Measurements from ENCODE around the gene GP1BA. TPM values are rescaled to one million over a fixed set of nuclear protein-coding genes. Genes with fewer than 3 reads are reported as not detected.
"Not testable (repeated sequence)": the region's sequence is repeated elsewhere in the genome, so short reads cannot be mapped to it uniquely, and the experiment has no call there.

The GP1BA gene
- total RNA-seq, 1 donor from 2014 or later = not detected

DNA sequence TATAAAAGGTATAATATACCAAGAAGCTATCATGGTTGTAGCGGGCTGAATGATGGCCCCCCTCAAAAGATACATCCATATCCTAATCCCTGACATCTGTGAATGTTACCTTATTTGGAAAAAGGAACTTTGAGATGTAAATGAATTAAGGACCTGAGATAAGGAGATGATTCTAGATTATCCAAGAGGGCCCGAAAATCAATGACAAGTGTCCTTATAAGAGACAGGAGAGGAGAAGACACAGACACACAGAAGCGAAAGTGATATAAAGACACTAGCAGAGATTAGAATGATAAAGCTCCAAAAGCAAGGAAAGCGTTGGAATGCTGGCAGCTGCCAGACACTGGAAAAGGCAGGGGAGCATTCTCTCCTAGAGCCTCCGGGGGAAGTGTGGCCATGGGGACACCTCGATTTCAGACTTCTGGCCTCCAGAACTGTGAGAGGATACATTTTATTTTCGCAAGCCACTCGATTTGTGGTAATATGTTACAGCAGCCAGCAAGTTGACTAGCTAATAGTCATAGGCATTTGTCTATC is 12.5 kb upstream of the GP1BA start:
- no peaks in the 10 kb centered on the region for H3K27me3 Mint-ChIP-seq

GRCh38 chr17:4920351-4921048 is 11.6 kb upstream of the GP1BA start:
- no peaks in the 10 kb centered on the region for H3K9me3 Mint-ChIP-seq
- DNase-seq (ENCODE audit: extremely low spot score, unreplicated experiment) = no peak
- no peak overlapping the region for H3K27ac Mint-ChIP-seq
- H3K27me3 Mint-ChIP-seq = no peaks in the 10 kb centered on the region
- H3K36me3 Mint-ChIP-seq = no peaks in the 10 kb centered on the region
- H3K4me3 Mint-ChIP-seq = no peak overlapping the region
- H3K4me1 Mint-ChIP-seq (ENCODE audit: unreplicated experiment) = no peaks in the 10 kb centered on the region
- TF ChIP-seq CTCF (conservative IDR thresholded peaks at IDR 0.05) = no peak

More for the DNA sequence above, 12.5 kb upstream of the GP1BA start:
- Mint-ChIP-seq H3K4me1 (ENCODE audit: unreplicated experiment) (no peaks in the 10 kb centered on the region), H3K9me3 (no peaks in the 10 kb centered on the region), H3K4me3 (no peak overlapping the region), H3K27ac (no peak overlapping the region), H3K36me3 (no peaks in the 10 kb centered on the region)
- TF ChIP-seq CTCF (conservative IDR thresholded peaks at IDR 0.05) = no peak
- DNase-seq (ENCODE audit: extremely low spot score, unreplicated experiment) = no peak

DNA sequence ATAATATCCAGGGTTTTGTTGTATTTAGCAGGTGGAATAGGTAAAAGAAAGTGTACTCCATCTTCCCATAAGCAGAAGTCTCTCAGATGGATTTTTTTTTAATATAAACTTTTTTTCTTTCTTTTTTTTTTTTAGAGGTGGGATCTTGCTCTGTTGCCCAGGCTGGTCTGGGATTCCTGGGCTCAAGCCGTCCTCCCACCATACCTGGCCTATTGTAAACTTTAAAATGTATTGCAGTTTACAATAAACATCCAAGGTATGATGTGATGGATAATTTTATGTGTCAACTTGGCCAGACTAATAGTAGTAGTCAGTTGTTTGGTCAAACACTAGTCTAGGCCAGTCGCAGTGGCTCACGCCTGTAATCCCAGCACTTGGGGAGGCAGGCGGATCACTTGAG is 10.8 kb upstream of the GP1BA start:
- Mint-ChIP-seq H3K27me3 (no peaks in the 10 kb centered on the region), H3K27ac (no peak overlapping the region), H3K4me1 (ENCODE audit: unreplicated experiment) (peaks cover under 1% of the 10 kb centered on the region), H3K4me3 (no peak overlapping the region), H3K9me3 (no peaks in the 10 kb centered on the region), H3K36me3 (peaks cover under 1% of the 10 kb centered on the region)
- no peak for TF ChIP-seq CTCF (conservative IDR thresholded peaks at IDR 0.05)
- DNase-seq (ENCODE audit: extremely low spot score, unreplicated experiment) = no peak

DNA sequence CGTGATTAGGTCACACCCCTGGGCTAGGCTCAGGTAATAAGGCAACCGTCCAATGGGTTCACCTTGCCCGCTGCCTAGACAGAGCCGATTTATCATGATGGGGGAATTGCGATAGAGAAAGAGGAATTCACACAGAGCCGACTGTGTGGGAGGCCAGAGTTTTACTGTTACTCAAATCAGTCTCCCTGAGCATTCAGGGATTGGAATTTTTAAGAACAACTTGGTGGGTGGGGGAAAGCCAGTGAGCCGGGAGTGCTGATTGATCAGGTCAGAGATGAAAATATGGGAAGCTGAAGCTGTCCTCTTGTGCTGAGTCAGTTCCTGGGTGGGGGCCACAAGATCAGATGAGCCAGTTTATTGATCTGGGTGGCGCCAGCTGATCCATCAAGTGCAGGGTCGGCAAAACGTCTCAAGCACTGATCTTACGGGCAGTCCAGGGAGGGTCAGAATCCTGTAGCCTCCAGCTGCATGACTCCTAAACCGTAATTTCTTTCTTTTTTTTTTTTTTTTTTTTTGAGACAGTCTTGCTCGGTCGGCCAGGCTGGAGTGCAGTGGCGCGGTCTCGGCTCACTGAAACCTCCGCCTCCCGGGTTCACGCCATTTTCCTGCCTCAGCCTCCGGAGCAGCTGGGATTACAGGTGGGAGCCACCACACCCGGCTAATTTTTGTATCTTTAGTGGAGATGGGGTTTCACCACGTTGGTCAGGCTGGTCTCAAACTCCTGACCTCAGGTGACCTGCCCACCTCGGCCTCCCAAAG is 5.3 kb upstream of the GP1BA start:
- not testable (repeated sequence) for H3K27ac Mint-ChIP-seq; H3K4me3 Mint-ChIP-seq; H3K36me3 Mint-ChIP-seq; H3K4me1 Mint-ChIP-seq (ENCODE audit: unreplicated experiment); H3K9me3 Mint-ChIP-seq; DNase-seq (ENCODE audit: extremely low spot score, unreplicated experiment); H3K27me3 Mint-ChIP-seq

- H3K4me3 Mint-ChIP-seq = no peak overlapping the region
- H3K9me3 Mint-ChIP-seq = no peaks in the 10 kb centered on the region
- no peak overlapping the region for H3K27ac Mint-ChIP-seq
- TF ChIP-seq CTCF (conservative IDR thresholded peaks at IDR 0.05) = no peak
- peaks cover 7% of the 10 kb centered on the region for H3K36me3 Mint-ChIP-seq
- H3K27me3 Mint-ChIP-seq = no peaks in the 10 kb centered on the region
- DNase-seq (ENCODE audit: extremely low spot score, unreplicated experiment) = no peak
- H3K4me1 Mint-ChIP-seq (ENCODE audit: unreplicated experiment) = peaks cover 5% of the 10 kb centered on the region
These were observed 3.2 kb upstream of the GP1BA start for GRCh38 chr17:4928881-4929280.

GRCh38 chr17:4932756-4933155 is 679 bp downstream of the GP1BA start:
- Mint-ChIP-seq H3K36me3 (peaks cover 7% of the 10 kb centered on the region), H3K27ac (no peak overlapping the region), H3K4me3 (no peak overlapping the region), H3K4me1 (ENCODE audit: unreplicated experiment) (peaks cover 8% of the 10 kb centered on the region), H3K9me3 (no peaks in the 10 kb centered on the region), H3K27me3 (no peaks in the 10 kb centered on the region)
- no peak for TF ChIP-seq CTCF (conservative IDR thresholded peaks at IDR 0.05)
- DNase-seq (ENCODE audit: extremely low spot score, unreplicated experiment) = no peak

Measured in type B pancreatic cell (in vitro differentiated cells).